Panc1 (cell line): ENCODE results near the gene ZCCHC7. TPM values are rescaled to one million over a fixed set of nuclear protein-coding genes. Genes with fewer than 3 reads are reported as not detected.

Experiments
- ATAC-seq: fragments of 200-7000 bp; cut with Tn5 transposase; 2 replicates; pipeline ENCODE4 v1.9.1; 2020; ENCODE audit warnings: mild to moderate bottlenecking, moderate library complexity
- BruUV-seq: library from RNA; stranded (reverse); fragments of 400-500 nt; replicated peaks from 2 replicates; lab custom pipeline; 2021; lab: Mats Ljungman, UMichigan
- CTCF ChIA-PET: fragments of 300-600 bp; sonication (Branson Sonifier 250); formaldehyde crosslinking; loops from one replicate; lab custom pipeline; 2022; ENCODE audit warnings: antibody characterized with exemption; lab: Charles Lee
- POLR2A ChIA-PET: fragments of 300-600 bp; sonication (Branson Sonifier 250); formaldehyde crosslinking; loops from one replicate; lab custom pipeline; 2022; ENCODE audit warnings: antibody characterized with exemption; lab: Charles Lee
- DNase-seq: peaks from one replicate; pipeline ENCODE4 v3.0.0-alpha.2; 2010; ENCODE audit warnings: low read depth, low spot score
- H3K27ac ChIP-seq: 2 replicates; pipeline ENCODE4 v1.5.1; 2011; ENCODE audit warnings: mild to moderate bottlenecking, low read length, inconsistent platforms
- H3K27me3 ChIP-seq: fragments of 200-500 bp; sonication (Bioruptor generic); 2 replicates; pipeline ENCODE4 v1.6.0; 2014; ENCODE audit warnings: low read length, inconsistent platforms; ENCODE audit not compliant: control insufficient read depth, insufficient read depth
- H3K36me3 ChIP-seq: fragments of 200-500 bp; sonication (Bioruptor generic); 2 replicates; pipeline ENCODE4 v1.5.1; 2014; ENCODE audit warnings: inconsistent platforms, mild to moderate bottlenecking, low read length, moderate library complexity; ENCODE audit not compliant: control insufficient read depth, insufficient read depth
- H3K4me1 ChIP-seq: 2 replicates; pipeline ENCODE4 v1.5.1; 2011; ENCODE audit warnings: inconsistent platforms, mild to moderate bottlenecking, low read length, moderate library complexity; ENCODE audit not compliant: control insufficient read depth, insufficient read depth
- H3K4me3 ChIP-seq, 2 experiments: 2 replicates each; pipeline ENCODE4 v1.5.1; 2011 to 2012; ENCODE audit warnings: low read depth in 2 of 2, low read length in 2 of 2, mild to moderate bottlenecking in 2 of 2, inconsistent platforms in 1 of 2, moderate library complexity in 1 of 2
- H3K9me3 ChIP-seq: fragments of 200-500 bp; sonication (Bioruptor generic); 2 replicates; pipeline ENCODE4 v1.5.1; 2014; ENCODE audit warnings: low read depth, mild to moderate bottlenecking, inconsistent platforms, low read length, moderate library complexity; ENCODE audit not compliant: control insufficient read depth, insufficient read depth
- CTCF ChIP-seq: fragments of 450-650 bp; IDR thresholded peaks from 2 replicates; pipeline ENCODE4 v1.5.1; 2017; ENCODE audit warnings: mild to moderate bottlenecking
- POLR2AphosphoS5 ChIP-seq: IDR thresholded peaks from 2 replicates; pipeline ENCODE4 v1.6.1; 2012; ENCODE audit warnings: mild to moderate bottlenecking, low read depth, low read length, moderate library complexity
- SIN3A ChIP-seq: IDR thresholded peaks from 2 replicates; pipeline ENCODE4 v1.6.1; 2012; ENCODE audit warnings: low read depth, mild to moderate bottlenecking, low read length, moderate library complexity, borderline replicate concordance; ENCODE audit not compliant: insufficient read depth
- TCF7L2 ChIP-seq: IDR thresholded peaks from 2 replicates; pipeline ENCODE4 v1.6.1; 2011; ENCODE audit warnings: mild to moderate bottlenecking, low read depth, low read length, inconsistent platforms
- in situ Hi-C: cut with HindIII; loops from 2 replicates; pipeline ENCODE4 v1.10.0; 2016; ENCODE audit warnings: low sequenced_read_pairs, low pct_unique_long_range_greater_than_20kb
- intact Hi-C: fragments of 100-400 bp; cut with micrococcal nuclease; formaldehyde crosslinking; loops from one replicate; pipeline ENCODE4 v1.10.0; 2022; ENCODE audit not compliant: unreplicated experiment
- total RNA-seq: library from RNA; stranded (reverse); gene quantifications from one replicate; pipeline ENCODE4 v1.2.1, GENCODE V29; 2021; ENCODE audit not compliant: unreplicated experiment
- TF ChIP-seq, protein P1 (sequence below), 2 experiments: IDR thresholded peaks; 2 replicates each; pipeline ENCODE4 v1.6.1; 2011 to 2012; ENCODE audit warnings: low read depth in 2 of 2, control low read depth in 1 of 2, low read length in 1 of 2, mild to moderate bottlenecking in 1 of 2, moderate library complexity in 1 of 2; ENCODE audit not compliant: insufficient read depth in 1 of 2

ZCCHC7 gene
- total RNA-seq, 1 experiment from 2014 or later: 43.7 TPM

GRCh38 chr9:37362430-37362829 is 242.1 kb downstream of the ZCCHC7 start:
- Histone ChIP-seq H3K27me3 (no peaks in the 10 kb centered on the region), H3K4me3 (no peak overlapping the region), H3K36me3 (no peaks in the 10 kb centered on the region), H3K27ac (no peak overlapping the region), H3K9me3 (no peaks in the 10 kb centered on the region), H3K4me1 (no peaks in the 10 kb centered on the region)
- TF ChIP-seq SIN3A: no peak
- TF ChIP-seq TCF7L2: no peak
- no peak for TF ChIP-seq CTCF
- TF ChIP-seq POLR2AphosphoS5: no peak
- TF ChIP-seq, protein P1, sequence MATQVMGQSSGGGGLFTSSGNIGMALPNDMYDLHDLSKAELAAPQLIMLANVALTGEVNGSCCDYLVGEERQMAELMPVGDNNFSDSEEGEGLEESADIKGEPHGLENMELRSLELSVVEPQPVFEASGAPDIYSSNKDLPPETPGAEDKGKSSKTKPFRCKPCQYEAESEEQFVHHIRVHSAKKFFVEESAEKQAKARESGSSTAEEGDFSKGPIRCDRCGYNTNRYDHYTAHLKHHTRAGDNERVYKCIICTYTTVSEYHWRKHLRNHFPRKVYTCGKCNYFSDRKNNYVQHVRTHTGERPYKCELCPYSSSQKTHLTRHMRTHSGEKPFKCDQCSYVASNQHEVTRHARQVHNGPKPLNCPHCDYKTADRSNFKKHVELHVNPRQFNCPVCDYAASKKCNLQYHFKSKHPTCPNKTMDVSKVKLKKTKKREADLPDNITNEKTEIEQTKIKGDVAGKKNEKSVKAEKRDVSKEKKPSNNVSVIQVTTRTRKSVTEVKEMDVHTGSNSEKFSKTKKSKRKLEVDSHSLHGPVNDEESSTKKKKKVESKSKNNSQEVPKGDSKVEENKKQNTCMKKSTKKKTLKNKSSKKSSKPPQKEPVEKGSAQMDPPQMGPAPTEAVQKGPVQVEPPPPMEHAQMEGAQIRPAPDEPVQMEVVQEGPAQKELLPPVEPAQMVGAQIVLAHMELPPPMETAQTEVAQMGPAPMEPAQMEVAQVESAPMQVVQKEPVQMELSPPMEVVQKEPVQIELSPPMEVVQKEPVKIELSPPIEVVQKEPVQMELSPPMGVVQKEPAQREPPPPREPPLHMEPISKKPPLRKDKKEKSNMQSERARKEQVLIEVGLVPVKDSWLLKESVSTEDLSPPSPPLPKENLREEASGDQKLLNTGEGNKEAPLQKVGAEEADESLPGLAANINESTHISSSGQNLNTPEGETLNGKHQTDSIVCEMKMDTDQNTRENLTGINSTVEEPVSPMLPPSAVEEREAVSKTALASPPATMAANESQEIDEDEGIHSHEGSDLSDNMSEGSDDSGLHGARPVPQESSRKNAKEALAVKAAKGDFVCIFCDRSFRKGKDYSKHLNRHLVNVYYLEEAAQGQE (IDR thresholded peaks at IDR 0.05; ENCODE audit: insufficient read depth in 1 of 2, low read depth in 2 of 2, low read length in 1 of 2): no peak
- DNase-seq (no peak), ATAC-seq (no peak)
- no TSS peak for BruUV-seq
- in situ Hi-C loops (no loop called here), intact Hi-C loops (no loop called here)
- ChIA-PET CTCF (no interaction called here), POLR2A (interaction anchor here (0.6 kb wide), 1 partner anchor 285 kb away, joined by 9 read pairs; no protein-coding TSS in a partner anchor)

DNA sequence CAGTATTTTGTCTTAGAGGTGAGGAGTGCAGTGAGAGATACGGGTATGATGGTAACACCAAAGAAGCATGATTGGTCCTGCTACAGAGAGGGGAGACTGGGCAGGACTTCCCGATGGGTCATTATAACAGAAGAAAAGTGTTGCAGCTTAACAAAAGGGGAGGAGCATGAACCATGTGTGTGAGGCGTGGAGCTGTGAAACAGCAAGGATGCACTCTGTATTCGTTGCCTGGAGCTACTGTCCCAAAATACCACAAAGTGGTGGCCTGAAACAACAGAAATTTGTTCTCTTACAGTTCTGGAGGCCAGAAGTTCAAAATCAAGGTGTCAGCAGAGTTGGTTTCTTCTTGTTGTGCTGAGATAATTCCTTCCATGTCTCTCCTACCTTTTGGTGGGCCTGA is 242.8 kb downstream of the ZCCHC7 start:
- ChIA-PET CTCF (interaction anchor here (0.6 kb wide), 1 partner anchor 573 kb away, joined by 3 read pairs; no protein-coding TSS in a partner anchor), POLR2A (no interaction called here)
- ATAC-seq: no peak
- in situ Hi-C loops: no loop called here
- TF ChIP-seq SIN3A (no peak), POLR2AphosphoS5 (no peak), CTCF (no peak), TCF7L2 (no peak)
- TF ChIP-seq, protein P1 (IDR thresholded peaks at IDR 0.05; ENCODE audit: insufficient read depth in 1 of 2, low read depth in 2 of 2, low read length in 1 of 2): no peak
- no peaks in the 10 kb centered on the region for H3K27me3 ChIP-seq
- BruUV-seq: no TSS peak
- no peak overlapping the region for H3K27ac ChIP-seq
- no peaks in the 10 kb centered on the region for H3K4me1 ChIP-seq
- intact Hi-C loops: no loop called here
- H3K9me3 ChIP-seq: no peaks in the 10 kb centered on the region
- H3K36me3 ChIP-seq: no peaks in the 10 kb centered on the region
- H3K4me3 ChIP-seq: no peak overlapping the region
- DNase-seq: no peak
